NCI-H2107 (cell line): Measurements from ENCODE around the gene KPNA4.
"Not testable (repeated sequence)": the region's sequence is repeated elsewhere in the genome, so short reads cannot be mapped to it uniquely, and the experiment has no call there.

Experiments used
- DNase-seq: peaks from one replicate; lab custom pipeline; 2025; lab: John Stamatoyannopoulos, UW

Gene KPNA4

GRCh38 chr3:160573955-160574525 is 8.7 kb upstream of the KPNA4 start:
- not testable (repeated sequence) for DNase-seq

DNA sequence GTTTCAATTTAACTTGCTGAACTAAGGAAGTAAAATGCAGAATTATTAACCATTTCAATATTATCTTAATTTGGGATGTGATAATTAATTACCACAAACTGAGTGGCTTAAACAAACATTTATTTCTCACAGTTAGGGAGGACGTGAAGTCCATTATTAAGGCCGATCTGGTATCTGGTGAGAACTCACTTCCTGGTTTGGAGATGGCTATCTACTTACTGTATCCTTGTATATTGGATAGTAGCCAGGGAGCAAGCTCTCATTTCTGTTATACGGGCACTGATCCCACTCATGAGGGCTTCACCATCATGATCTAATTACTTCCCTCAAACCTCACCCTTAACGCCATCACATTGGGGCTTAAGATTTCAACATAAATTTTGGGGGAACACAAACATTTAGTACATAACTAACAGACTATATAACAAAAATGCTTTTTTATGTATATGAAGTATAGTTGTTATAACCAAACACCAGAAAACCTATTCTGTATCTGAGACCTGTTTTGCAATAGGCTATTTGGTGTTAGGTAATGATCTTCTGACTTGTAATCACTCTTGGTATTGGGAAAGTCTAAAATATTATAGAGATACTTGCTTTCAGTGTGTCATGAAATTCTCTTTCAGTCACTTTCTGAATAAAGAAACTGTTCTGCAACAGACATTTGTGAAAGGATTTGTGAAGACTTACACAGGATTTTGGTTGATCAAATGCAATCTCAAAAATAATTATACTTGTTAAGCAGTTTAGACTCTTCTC is 4.7 kb upstream of the KPNA4 start:
- DNase-seq = no peak

DNA sequence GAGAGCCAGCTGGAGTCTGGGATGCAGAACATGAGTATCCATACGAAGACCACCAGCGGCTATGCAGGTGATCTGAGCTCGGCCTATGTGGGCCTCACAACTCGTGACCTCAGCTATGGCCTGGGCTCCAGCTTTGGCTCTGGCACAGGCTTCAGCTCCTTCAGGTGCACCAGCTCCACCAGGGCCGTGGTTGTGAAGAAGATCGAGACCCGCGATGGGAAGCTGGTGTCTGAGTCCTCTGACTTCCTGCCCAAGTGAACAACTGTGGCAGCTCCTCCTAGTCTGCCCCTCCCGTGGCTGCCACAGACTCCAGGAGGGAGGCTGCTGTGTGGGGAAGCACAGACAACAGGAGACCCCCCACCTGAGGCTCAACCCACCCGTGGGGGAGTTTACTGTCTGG is 3.6 kb upstream of the KPNA4 start:
- no peak for DNase-seq

DNA sequence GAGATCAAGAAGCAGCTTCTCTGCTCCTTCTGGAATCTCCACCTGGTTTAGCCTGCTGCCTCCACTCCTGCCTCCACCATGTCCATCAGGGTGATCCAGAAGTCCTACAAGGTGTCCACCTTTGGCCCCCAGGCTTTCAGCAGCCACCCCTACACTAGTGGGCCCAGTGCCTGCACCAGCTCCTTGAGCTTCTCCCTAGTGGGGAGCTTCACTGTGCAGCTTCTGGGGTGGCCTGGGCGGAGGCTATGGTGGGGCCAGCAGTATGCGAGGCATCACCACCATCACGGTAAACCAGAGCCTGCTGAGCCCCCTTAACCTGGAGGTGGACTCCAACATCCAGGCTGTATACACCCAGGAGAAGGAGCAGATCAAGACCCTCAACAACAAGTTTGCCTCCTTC is 2.4 kb upstream of the KPNA4 start:
- DNase-seq = no peak

- no peak for DNase-seq
Measured at GRCh38 chr3:160566499-160566898, 1.1 kb upstream of the KPNA4 start.

GRCh38 chr3:160564949-160565441 is 376 bp downstream of the KPNA4 start:
- no peak for DNase-seq

DNA sequence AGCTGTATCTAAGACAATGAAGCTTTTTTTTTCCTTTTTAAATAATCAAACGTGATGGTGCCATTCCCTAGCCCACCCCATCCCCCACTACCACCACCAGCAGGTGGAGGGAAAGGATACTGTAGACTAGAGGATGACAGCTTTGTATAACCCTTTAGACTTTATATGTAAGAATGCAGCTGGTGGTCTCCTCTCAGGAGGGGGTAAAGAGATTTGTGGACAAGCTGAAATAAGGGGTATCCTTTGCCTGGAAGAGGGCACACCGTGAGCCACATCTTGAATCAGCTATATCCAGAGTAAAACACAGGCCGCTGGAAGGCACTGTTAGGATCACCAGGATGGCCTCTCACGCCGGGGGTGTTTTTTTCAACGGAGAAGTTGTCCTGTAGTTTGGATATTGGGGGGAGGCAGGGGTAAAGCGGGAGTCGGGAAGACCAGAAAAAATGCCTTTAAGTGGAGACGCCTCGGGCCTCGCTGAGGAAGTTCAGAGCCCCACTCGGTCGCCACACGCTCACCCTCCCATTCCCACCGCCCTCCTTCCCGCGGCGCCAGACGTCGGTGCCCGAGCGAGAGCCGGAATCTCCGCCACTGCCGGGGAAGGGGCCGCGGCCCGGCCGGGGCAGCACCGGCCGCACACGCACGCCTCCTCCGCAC is 986 bp downstream of the KPNA4 start:
- peak; percentile 39 for DNase-seq

- no peak for DNase-seq
Measured at GRCh38 chr3:160562952-160563351, 2.4 kb downstream of the KPNA4 start.

- DNase-seq = no peak
Measured at GRCh38 chr3:160557571-160557970, 7.8 kb downstream of the KPNA4 start.

GRCh38 chr3:160556141-160556540 is 9.2 kb downstream of the KPNA4 start:
- DNase-seq = no peak

DNA sequence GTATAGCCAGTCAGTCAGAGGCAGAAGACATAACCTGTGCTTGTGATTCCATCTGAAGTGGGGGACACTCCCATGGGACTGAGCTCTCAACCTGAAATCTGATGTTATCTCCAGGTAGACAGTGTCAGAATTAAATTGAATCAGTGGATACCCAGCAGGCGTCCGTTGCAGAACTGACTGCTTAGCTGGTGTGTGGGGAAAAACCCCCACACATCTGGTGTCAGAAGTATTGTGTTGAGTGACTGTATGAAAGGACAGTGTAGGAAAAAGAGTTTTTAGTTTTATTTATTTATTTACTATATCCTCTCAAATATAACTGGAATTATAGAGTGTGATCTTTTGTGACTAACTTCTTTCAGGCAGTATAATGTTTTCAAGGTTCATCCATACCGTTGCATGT is 10.4 kb downstream of the KPNA4 start:
- DNase-seq = no peak

GRCh38 chr3:160553827-160554226 is 11.5 kb downstream of the KPNA4 start:
- DNase-seq = no peak

DNA sequence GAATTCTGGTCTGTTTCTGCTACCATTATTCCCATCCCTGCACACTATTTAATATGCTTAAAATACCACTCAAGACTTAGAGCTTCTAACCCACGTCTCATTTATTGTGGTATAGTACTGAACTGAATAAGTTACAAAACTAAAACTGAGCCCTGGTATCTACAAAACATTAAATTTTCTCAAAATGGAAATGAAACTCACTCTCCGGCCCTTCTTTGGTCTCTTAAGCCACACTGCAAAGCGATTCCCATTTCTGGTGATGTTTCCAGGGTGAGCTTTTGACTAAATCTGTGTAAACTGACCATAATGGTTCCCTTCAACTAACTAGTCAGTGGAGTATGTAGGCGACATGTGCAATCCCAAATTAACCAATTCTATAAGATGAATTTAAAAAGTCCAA is 18.6 kb downstream of the KPNA4 start:
- DNase-seq = no peak

DNA sequence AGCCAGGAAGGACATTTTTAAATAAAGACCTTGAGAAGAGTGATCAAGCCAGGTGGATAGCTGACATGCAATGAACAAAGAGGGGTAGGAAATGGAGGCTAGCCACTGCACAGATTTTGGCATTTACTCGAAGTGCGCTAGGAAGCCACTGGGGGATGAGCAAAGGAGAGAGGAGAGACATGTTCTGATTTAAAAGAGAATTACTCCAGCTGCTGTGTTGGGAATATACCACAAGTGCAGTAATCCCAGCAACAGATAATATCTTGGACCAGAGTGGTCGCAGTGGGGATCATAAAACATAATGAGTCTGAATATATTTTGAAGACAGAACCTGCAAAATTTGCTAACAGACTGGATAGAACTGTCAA is 19.9 kb downstream of the KPNA4 start:
- DNase-seq = no peak

- no peak for DNase-seq
Measured at GRCh38 chr3:160544844-160545503, 20.4 kb downstream of the KPNA4 start.

- no peak for DNase-seq
Measured at GRCh38 chr3:160540551-160540950, 24.8 kb downstream of the KPNA4 start.

GRCh38 chr3:160538895-160539294 is 26.5 kb downstream of the KPNA4 start:
- no peak for DNase-seq

DNA sequence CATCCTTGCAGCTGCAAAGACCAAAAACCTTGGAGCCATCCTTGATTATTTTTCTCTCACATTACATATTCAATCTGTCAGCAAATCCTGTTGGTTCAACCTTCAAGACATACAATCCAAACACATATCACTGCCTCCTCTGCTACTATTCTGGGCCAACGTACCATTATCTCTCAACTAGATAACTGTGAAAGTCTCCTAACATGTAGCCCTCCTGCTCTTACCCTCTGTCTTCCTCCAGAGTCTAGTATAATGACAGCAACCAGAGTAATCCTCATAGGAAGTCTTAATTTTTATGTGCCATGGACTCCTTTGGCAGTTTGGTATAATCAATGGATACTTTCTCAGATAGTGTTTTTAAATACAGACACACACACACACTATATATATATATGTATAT is 27.6 kb downstream of the KPNA4 start:
- DNase-seq = no peak

- no peak for DNase-seq
Measured at GRCh38 chr3:160532371-160532770, 33.0 kb downstream of the KPNA4 start.

DNA sequence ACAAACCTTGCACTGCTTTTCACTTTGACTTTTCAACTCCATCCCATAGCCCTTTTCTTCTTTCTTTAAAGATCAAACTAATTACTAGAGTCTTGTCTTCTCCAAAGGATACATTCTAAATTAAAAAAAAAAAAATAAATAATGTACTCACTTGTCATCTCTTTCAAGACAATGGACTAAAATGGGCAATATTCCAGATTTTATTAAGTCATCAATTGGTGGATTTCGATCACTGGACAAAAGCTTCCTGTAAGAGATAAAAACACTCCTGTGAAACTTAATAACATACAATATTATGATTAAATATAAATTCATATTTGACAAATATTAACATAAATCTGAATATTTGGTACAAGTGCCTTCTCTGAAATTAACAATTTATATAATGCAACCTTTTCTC is 34.1 kb downstream of the KPNA4 start:
- DNase-seq = no peak

DNA sequence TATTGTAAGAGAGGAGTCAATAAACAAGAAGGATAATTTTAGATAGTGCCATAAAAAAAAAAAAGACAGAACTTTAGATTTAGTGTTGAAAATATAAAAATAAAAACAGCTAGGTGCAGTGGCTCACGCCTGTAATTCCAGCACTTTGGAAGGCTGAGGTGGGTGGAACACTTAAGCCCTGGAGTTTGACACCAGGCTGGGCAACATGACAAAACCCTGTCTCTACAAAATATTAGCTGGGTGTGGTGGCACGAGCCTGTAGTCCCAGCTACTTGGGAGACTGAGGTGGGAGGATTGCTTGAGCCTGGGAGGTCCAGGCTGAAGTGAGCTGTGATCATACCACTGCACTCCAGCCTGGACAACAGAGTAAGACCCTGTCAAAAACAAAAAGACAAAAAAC is 49.0 kb downstream of the KPNA4 start:
- DNase-seq = not testable (repeated sequence)

GRCh38 chr3:160501325-160501724 is 64.0 kb downstream of the KPNA4 start:
- DNase-seq = no peak

GRCh38 chr3:160498202-160498601 is 67.2 kb downstream of the KPNA4 start:
- no peak for DNase-seq
